HCT116 (cell line): ENCODE results near the gene ZNF235. TPM values are rescaled to one million over a fixed set of nuclear protein-coding genes. Genes with fewer than 3 reads are reported as not detected.

Experiments used
- ATAC-seq: fragments of 200-7000 bp; cut with Tn5 transposase; 2 replicates; pipeline ENCODE4 v1.9.1; 2020; ENCODE audit warnings: mild to moderate bottlenecking, moderate library complexity
- BruUV-seq: library from RNA; stranded (reverse); fragments of 400-500 nt; replicated peaks from 2 replicates; lab custom pipeline; 2021; lab: Mats Ljungman, UMichigan
- CTCF ChIA-PET: fragments of 300-600 bp; sonication (Branson Sonifier 250); formaldehyde crosslinking; loops from one replicate; lab custom pipeline; 2021; ENCODE audit warnings: antibody characterized with exemption; lab: Charles Lee
- POLR2A ChIA-PET: fragments of 300-600, 350-600 bp; sonication (Branson Sonifier 250); formaldehyde crosslinking; loops from one replicate; lab custom pipeline; 2021; ENCODE audit warnings: antibody characterized with exemption; lab: Charles Lee
- RAD21 ChIA-PET, 2 experiments: fragments of 300-600 bp; sonication (Branson Sonifier 250); formaldehyde crosslinking; loops; one replicate each; lab custom pipeline; 2023; ENCODE audit warnings: low total read pairs in 2 of 2; ENCODE audit not compliant: uncharacterized antibody in 2 of 2, unreplicated experiment in 2 of 2, low non-redundant PET in 1 of 2; lab: Charles Lee
- DNase-seq: peaks from one replicate; pipeline ENCODE4 v3.0.0-alpha.2; 2010; ENCODE audit warnings: low read depth, low spot score
- H2AFZ ChIP-seq: fragments of 200-600 bp; shearing (Covaris generic), sonication (generic); 2 replicates; pipeline ENCODE4 v1.6.1; 2017; ENCODE audit warnings: low read depth, mixed run types, mixed read lengths, antibody characterized with exemption, low read length; ENCODE audit not compliant: poor library complexity, severe bottlenecking
- H3K27ac ChIP-seq: 2 replicates; pipeline ENCODE4 v1.5.1; 2012; ENCODE audit warnings: low read depth, low read length
- H3K27me3 ChIP-seq: fragments of 200-600 bp; sonication (generic); 2 replicates; pipeline ENCODE4 v1.6.1; 2016; ENCODE audit warnings: mixed run types, low read length, mixed read lengths; ENCODE audit not compliant: insufficient read depth
- H3K36me3 ChIP-seq, 2 experiments: fragments of 200-500 bp in 1 of 2; fragments of 200-600 bp in 1 of 2; sonication (Bioruptor generic) in 1 of 2; sonication (generic) in 1 of 2; 2 replicates each; pipeline versions ENCODE4 v1.5.1 to v1.6.1; 2014 to 2016; ENCODE audit warnings: low read length in 2 of 2, inconsistent platforms in 1 of 2, mixed read lengths in 1 of 2, mixed run types in 1 of 2; ENCODE audit not compliant: insufficient read depth in 2 of 2, control insufficient read depth in 1 of 2
- H3K4me1 ChIP-seq, 2 experiments: fragments of 200-600 bp in 1 of 2; sonication (generic) in 1 of 2; 2 replicates each; pipeline versions ENCODE4 v1.5.1 to v1.6.1; 2012 to 2017; ENCODE audit warnings: low read length in 2 of 2, inconsistent platforms in 1 of 2, mild to moderate bottlenecking in 1 of 2, mixed read lengths in 1 of 2, mixed run types in 1 of 2, moderate library complexity in 1 of 2; ENCODE audit not compliant: insufficient read depth in 2 of 2, control insufficient read depth in 1 of 2
- H3K4me2 ChIP-seq: fragments of 200-600 bp; sonication (generic); 2 replicates; pipeline ENCODE4 v1.6.1; 2017; ENCODE audit warnings: mixed run types, low read length, mixed read lengths
- H3K4me3 ChIP-seq, 2 experiments: fragments of 200-600 bp in 1 of 2; sonication (generic) in 1 of 2; replicated peaks in 1 of 2; 2 replicates each; pipeline ENCODE4 v1.5.1; 2011 to 2016; ENCODE audit warnings: low read length in 2 of 2, control low read depth in 1 of 2, low read depth in 1 of 2, mild to moderate bottlenecking in 1 of 2, mixed read lengths in 1 of 2, mixed run types in 1 of 2
- H3K79me2 ChIP-seq: fragments of 200-600 bp; sonication (generic); 2 replicates; pipeline ENCODE4 v1.6.1; 2017; ENCODE audit warnings: mild to moderate bottlenecking, mixed run types, low read length, moderate library complexity, mixed read lengths; ENCODE audit not compliant: insufficient read depth
- H3K9ac ChIP-seq: fragments of 200-600 bp; sonication (generic); 2 replicates; pipeline ENCODE4 v1.6.1; 2016; ENCODE audit warnings: low read length, mixed read lengths
- H3K9me2 ChIP-seq: fragments of 200-600 bp; sonication (generic), shearing (Covaris generic); 2 replicates; pipeline ENCODE4 v1.6.1; 2017; ENCODE audit warnings: mixed run types, mild to moderate bottlenecking, moderate library complexity; ENCODE audit not compliant: insufficient read depth
- H3K9me3 ChIP-seq, 2 experiments: fragments of 200-500 bp in 1 of 2; fragments of 200-600 bp in 1 of 2; sonication (Bioruptor generic) in 1 of 2; sonication (generic) in 1 of 2; 2 replicates each; pipeline ENCODE4 v1.6.1; 2014 to 2017; ENCODE audit warnings: low read length in 2 of 2, mixed read lengths in 2 of 2, inconsistent platforms in 1 of 2, low read depth in 1 of 2, mild to moderate bottlenecking in 1 of 2, mixed run types in 1 of 2, moderate library complexity in 1 of 2; ENCODE audit not compliant: control insufficient read depth in 1 of 2, insufficient read depth in 1 of 2
- H4K20me1 ChIP-seq: fragments of 200-600 bp; sonication (generic), shearing (Covaris generic); 2 replicates; pipeline ENCODE4 v1.6.1; 2017; ENCODE audit warnings: mixed run types, mild to moderate bottlenecking, moderate library complexity; ENCODE audit not compliant: insufficient read depth
- ATF3 ChIP-seq: IDR thresholded peaks from 2 replicates; pipeline ENCODE4 v1.6.1; 2012
- CBX3 ChIP-seq: IDR thresholded peaks from 2 replicates; pipeline ENCODE4 v1.6.1; 2012; ENCODE audit warnings: low read depth
- CEBPB ChIP-seq: IDR thresholded peaks from 2 replicates; pipeline ENCODE4 v1.6.1; 2012; ENCODE audit warnings: low read depth
- EGR1 ChIP-seq: IDR thresholded peaks from 2 replicates; pipeline ENCODE4 v1.6.1; 2012; ENCODE audit warnings: low read depth
- ELF1 ChIP-seq: IDR thresholded peaks from 2 replicates; pipeline ENCODE4 v1.6.1; 2012; ENCODE audit warnings: low read depth, borderline replicate concordance
- EZH2 ChIP-seq: fragments of 200-600 bp; sonication (generic); IDR thresholded peaks from 2 replicates; pipeline ENCODE4 v1.6.1; 2017; ENCODE audit warnings: antibody characterized with exemption, mixed run types
- EZH2phosphoT487 ChIP-seq: fragments of 200-600 bp; IDR thresholded peaks from 2 replicates; pipeline ENCODE4 v1.6.1; 2018; ENCODE audit warnings: antibody characterized with exemption, borderline replicate concordance
- FOSL1 ChIP-seq: IDR thresholded peaks from 2 replicates; pipeline ENCODE4 v1.6.1; 2012; ENCODE audit warnings: low read depth
- JUND ChIP-seq: IDR thresholded peaks from 2 replicates; pipeline ENCODE4 v1.6.1; 2012
- MAX ChIP-seq: IDR thresholded peaks from 2 replicates; pipeline ENCODE4 v1.6.1; 2012
- RAD21 ChIP-seq: IDR thresholded peaks from 2 replicates; pipeline ENCODE4 v1.6.1; 2012; ENCODE audit warnings: low read depth, mild to moderate bottlenecking
- SIN3A ChIP-seq: IDR thresholded peaks from 2 replicates; pipeline ENCODE4 v1.6.1; 2012; ENCODE audit warnings: low read depth
- SP1 ChIP-seq: IDR thresholded peaks from 2 replicates; pipeline ENCODE4 v1.6.1; 2012; ENCODE audit warnings: low read depth
- TCF7L2 ChIP-seq: IDR thresholded peaks from 2 replicates; pipeline ENCODE4 v1.7.0; 2011; ENCODE audit warnings: borderline replicate concordance, inconsistent platforms; ENCODE audit not compliant: insufficient read depth, insufficient read length; ENCODE audit errors: extremely low read depth
- YY1 ChIP-seq: IDR thresholded peaks from 2 replicates; pipeline ENCODE4 v1.6.1; 2011; ENCODE audit warnings: low read length, low read depth, moderate library complexity, mild to moderate bottlenecking; ENCODE audit not compliant: insufficient replicate concordance; ENCODE audit errors: extremely low read depth
- ZBTB33 ChIP-seq: IDR thresholded peaks from 2 replicates; pipeline ENCODE4 v1.6.1; 2011; ENCODE audit warnings: mild to moderate bottlenecking, low read length, moderate library complexity; ENCODE audit not compliant: insufficient replicate concordance; ENCODE audit errors: extremely low read depth
- ZFX ChIP-seq: fragments of 450-650 bp; IDR thresholded peaks from 2 replicates; pipeline ENCODE4 v1.6.1; 2017
- ZNF274 ChIP-seq: fragments of 200-500 bp; sonication (Bioruptor generic); IDR thresholded peaks from 2 replicates; pipeline ENCODE4 v1.6.1; 2014; ENCODE audit warnings: mild to moderate bottlenecking, low read depth, low read length, inconsistent platforms
- intact Hi-C: fragments of 100-400 bp; cut with micrococcal nuclease; formaldehyde crosslinking; loops from 2 replicates; pipeline ENCODE4 v1.10.0; 2022
- total RNA-seq: library from RNA; stranded (reverse); gene quantifications from one replicate; pipeline ENCODE4 v1.2.1, GENCODE V29; 2021; ENCODE audit not compliant: unreplicated experiment

ZNF235 gene
- total RNA-seq, 1 experiment from 2014 or later: 5.7 TPM

- Histone ChIP-seq H3K36me3 (no peaks in the 10 kb centered on the region), H3K9me2 (no peaks in the 10 kb centered on the region), H3K9ac (no peak overlapping the region), H3K4me2 (no peak overlapping the region), H3K27me3 (no peaks in the 10 kb centered on the region), H3K4me1 (no peaks in the 10 kb centered on the region), H4K20me1 (no peaks in the 10 kb centered on the region), H3K9me3 (peaks cover 0 to under 1% of the 10 kb centered on the region in 2 experiments; a peak in 2 of 4 replicates), H3K27ac (no peak overlapping the region), H3K4me3 (no peak overlapping the region), H2AFZ (no peak overlapping the region), H3K79me2 (no peaks in the 10 kb centered on the region)
- TF ChIP-seq EZH2phosphoT487 (no peak), SP1 (no peak), RAD21 (no peak), YY1 (no peak), ZNF274 (no peak), MAX (no peak), CBX3 (no peak), EGR1 (no peak), ATF3 (no peak), ELF1 (no peak), ZBTB33 (no peak), TCF7L2 (no peak), JUND (no peak), CEBPB (no peak), SIN3A (no peak), EZH2 (no peak), ZFX (no peak), FOSL1 (no peak)
- RAD21 ChIA-PET: no interaction called here
- ATAC-seq (no peak), DNase-seq (no peak)
- CTCF ChIA-PET: no interaction called here
- POLR2A ChIA-PET: no interaction called here
- BruUV-seq: no TSS peak
- intact Hi-C loops: no loop called here
Measured at GRCh38 chr19:44315883-44316282, 11.1 kb upstream of the ZNF235 start.
